ENCODE data around the gene SLC22A17.

The SLC22A17 gene

DNA sequence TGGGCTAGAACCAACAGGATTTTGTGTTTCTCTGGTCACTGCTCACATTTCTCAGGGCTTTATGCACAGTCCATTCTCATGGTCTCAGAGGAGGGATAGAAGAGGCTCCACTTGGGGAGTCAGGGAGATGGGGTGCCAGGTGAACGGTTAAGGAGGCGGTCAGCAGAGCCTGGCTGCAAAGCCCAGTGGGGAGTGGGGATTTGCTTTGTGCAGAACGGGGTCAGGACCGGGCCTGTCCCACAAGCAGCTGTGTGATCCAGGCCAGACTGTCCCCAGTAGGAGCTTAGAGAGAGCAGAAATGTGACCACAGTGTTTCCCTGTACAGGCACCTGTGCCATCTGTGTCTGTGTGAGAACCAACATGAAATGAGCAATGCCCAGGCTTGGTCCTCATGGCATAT is 28.3 kb upstream of the SLC22A17 start:
- DNase-seq: no peak

DNA sequence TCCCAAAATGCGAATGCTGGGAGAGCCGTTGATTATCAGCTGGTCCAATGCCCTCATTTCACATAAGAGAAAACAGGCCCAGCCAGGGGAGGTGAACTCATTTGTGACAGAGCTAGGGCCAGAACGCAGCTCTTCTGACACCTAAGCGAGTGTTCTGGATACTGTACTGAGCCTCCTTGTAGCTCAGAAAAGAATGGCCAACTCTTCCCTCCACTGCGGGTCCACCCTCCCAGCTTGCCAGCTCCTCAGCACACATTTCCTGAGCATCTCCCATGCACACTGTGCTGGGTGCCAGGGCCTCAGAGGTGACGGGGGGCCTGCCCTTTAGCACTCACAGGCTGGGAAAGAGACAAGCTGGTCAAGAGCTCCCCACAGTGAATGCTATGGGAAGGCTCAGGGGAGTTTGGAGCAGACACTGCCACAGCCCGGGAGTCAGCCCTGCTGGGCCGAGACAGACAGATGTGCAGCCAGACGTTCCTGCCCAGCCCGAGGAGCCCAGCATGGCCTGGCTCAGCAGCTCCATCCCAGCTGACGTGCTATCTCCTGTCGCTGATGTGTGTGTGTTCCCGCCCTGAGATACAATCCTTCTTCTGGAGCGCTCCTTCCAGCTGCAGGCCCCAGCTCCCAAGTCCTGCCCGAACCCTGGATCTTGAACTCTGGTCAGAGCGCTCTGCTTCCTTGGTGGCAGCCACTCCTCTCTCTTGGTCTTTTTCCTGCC is 27.7 kb upstream of the SLC22A17 start:
- no peak for DNase-seq

DNA sequence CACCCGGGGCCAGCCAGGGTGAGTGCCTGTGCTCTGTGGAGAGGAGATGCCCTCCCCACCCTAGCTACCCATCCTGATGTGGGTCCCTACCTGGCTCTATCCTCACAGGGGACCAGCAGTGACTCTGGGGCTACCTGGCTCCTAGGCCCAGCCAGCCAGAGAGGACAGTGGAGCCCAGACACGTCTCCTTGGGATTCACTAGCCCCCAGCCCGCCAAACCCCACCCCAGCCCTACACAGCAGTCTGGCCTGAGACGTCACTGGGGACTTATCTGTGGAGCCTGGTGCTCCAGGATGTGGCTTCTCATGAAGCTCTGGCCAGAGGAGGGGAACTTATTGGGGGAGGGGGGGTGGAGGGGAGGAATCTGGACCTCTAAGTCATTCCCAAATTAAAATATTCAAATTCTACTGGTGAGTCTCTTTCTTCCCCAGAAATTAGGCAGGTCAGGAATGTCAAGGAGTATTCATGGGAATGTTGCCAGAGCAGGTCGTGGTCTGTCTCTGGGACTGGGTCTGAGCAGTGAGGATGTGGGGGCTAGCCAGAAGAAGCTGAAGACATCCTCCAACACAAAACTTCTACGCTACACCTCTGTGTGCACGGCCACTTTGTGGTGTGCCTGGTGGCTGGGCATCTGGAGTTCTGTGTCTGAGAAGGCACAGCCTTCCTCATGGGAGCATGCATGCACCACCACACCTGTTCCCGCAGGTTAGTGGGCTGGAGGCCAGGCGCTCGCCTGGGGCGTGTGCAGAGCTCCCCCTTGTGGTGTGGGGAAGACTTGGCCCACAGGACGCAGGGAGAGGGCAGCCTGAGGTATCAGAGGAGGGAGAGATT is 26.9 kb upstream of the SLC22A17 start:
- peak; percentile 62 for DNase-seq

DNA sequence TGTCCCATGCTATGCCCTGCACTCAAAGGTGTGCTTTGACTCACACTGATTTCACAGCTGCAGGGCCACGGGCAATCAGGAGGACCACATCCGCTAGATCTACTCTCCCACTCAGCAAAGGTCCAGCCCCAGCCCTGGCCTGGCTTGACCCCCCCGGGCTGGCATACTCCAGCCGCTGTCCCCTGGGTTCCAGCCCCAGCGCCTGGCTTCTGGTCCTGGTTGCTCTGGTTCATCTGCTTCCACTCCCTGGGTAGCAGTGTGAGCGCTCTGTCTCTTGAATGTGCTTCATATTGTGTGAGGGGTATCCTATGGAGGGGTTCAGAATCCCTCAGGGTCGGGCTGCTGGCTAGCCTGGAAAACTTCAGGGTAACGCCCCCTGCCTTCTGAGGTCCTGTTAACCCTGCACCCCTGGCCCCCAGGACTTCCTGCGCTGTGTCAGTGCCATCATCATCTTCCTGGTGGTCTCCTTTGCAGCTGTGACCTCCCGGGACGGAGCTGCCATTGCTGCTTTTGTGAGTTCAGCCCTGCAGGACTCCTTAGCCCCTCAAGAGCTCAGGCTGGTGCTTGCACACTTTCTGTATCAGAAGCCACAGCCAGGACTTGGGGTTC is 26.0 kb upstream of the SLC22A17 start:
- no peak for DNase-seq

DNA sequence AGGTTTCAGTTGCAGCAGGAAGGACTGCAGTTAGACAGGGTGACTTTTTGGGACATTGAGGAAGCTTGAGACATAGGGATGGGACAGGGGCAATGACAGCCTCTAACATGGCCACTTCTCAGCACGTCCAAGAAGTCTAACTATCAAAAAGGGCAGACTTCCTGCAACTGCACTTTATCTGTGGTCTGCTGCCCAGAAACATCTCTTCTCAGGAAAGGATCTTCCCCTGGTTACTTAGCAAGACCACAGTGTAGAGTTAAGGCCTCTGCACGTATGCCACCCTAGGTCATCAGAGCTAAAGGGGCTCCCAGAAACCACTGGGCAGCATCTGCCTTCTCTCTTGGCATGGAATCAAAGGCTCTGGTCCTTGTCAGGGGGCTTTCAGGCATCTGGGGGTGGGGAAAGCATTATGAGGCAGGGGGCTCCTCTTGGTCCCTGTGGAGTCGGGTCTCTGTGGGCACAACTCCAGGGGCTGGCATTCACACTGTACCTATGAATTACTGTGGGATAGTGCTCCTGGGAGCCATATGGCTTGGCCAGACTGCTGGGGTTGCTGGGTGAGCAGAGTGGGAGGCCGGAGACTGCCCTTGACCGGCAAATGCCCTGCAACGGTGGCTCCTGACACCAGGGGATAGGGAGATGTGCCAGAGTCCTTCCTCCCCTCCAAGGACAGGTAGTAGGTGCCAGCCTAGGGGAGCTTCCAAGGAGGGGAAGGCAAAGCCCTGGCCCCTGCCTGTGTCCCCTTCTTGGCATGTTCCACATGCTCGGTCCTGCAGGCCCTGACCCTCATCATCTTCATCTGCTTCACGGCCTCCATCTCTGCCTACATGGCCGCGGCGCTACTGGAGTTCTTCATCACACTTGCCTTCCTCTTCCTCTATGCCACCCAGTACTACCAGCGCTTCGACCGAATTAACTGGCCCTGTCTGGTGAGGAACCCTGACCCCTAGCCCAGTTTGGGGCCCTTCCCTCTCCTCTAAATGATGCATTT is 25.2 kb upstream of the SLC22A17 start:
- DNase-seq: no peak

DNA sequence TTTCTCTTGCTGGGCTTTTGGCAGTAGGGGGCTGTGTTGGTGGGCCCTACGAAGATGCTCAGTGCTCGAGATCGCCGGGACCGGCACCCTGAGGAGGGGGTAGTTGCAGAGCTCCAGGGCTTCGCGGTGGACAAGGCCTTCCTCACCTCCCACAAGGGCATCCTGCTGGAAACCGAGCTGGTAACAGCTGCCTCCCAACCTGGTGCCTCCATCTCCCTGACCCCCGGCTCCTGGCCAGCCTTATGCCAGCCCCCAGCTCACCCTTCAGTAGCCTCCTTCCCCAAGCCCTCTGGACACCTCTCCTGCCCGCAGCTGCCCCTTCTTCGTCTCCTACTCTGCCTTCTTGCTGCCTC is 24.5 kb upstream of the SLC22A17 start:
- DNase-seq: no peak

DNA sequence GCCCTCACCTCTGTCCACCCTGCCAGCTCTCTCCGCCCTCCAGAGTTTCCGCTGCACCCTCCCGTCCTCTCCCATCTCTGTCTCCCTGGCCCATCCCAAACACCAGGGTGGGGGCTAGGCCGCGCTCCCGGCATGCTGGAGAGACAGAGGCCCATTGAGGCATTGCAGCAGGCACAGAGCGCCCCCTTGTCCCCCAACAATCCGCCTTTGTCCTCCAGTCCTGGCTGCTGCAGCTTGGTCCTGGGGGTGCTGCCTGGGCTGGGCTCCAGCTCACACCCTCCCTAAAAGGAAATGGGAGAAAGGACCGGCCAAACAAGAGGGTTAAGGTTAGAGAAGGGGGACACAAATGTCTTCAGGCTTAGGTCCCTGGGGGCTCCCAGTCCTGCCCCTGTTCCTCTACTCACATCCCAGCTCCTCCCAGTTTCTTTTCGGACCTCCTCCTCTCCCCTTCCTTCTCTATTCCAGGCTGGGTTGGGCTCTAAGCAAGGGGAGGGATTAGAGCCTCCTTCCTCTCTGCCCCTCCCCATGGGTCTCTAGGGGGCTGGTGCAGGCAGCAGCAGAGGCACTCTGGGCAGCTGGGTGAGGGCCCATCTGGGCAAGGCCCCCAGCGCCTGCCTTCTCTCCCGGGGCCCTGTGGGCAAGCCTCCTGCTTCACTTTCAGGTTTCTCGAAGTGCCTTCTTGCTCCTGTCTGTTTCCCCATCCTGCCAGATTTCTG is 24.0 kb upstream of the SLC22A17 start, which contains the start of gene CMTM5:
Gene CMTM5, plus strand, starts transcription at position 565 of the 716 bp plus-strand sequence. CDS start 206 bp downstream, outside the sequence.
- DNase-seq: no peak

DNA sequence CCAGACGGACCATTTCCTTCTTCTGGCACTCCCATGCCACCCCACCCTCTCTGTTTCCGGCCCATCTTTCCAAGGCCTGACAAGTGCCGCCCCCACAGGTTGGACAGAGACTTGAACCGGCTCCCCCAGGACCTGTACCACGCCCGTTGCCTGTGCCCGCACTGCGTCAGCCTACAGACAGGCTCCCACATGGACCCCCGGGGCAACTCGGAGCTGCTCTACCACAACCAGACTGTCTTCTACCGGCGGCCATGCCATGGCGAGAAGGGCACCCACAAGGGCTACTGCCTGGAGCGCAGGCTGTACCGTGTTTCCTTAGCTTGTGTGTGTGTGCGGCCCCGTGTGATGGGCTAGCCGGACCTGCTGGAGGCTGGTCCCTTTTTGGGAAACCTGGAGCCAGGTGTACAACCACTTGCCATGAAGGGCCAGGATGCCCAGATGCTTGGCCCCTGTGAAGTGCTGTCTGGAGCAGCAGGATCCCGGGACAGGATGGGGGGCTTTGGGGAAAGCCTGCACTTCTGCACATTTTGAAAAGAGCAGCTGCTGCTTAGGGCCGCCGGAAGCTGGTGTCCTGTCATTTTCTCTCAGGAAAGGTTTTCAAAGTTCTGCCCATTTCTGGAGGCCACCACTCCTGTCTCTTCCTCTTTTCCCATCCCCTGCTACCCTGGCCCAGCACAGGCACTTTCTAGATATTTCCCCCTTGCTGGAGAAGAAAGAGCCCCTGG is 23.0 kb upstream of the SLC22A17 start:
- DNase-seq: no peak

DNA sequence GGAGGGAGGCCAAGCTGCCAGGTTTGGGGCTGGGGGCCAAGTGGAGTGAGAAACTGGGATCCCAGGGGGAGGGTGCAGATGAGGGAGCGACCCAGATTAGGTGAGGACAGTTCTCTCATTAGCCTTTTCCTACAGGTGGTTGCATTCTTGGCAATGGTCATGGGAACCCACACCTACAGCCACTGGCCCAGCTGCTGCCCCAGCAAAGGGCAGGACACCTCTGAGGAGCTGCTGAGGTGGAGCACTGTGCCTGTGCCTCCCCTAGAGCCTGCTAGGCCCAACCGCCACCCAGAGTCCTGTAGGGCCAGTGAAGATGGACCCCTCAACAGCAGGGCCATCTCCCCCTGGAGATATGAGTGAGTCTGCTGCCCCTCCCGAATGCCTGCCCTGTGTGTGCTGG is 20.4 kb upstream of the SLC22A17 start:
- no peak for DNase-seq

DNA sequence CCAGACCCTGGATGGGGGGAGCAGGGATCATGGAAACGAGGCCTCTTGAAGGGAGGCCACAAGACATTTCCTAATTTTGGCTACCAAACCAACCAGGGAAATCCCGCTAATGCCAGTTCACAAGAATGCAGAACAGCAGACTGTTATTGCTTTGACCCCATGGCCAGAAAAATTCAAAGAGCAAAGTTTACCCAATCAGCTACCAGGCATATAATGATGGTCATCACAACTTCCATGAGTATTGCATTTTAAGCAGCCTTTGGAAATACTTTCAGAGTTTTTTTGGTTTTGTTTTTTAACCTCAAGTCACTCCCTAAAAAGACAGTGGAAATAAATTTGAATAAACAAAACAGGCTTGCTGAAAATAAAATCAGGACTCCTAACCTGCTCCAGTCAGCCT is 19.8 kb upstream of the SLC22A17 start, which contains the start of gene IL25:
Gene IL25, plus strand, starts transcription at position 301 of the 400 bp plus-strand sequence.
- DNase-seq: no peak

DNA sequence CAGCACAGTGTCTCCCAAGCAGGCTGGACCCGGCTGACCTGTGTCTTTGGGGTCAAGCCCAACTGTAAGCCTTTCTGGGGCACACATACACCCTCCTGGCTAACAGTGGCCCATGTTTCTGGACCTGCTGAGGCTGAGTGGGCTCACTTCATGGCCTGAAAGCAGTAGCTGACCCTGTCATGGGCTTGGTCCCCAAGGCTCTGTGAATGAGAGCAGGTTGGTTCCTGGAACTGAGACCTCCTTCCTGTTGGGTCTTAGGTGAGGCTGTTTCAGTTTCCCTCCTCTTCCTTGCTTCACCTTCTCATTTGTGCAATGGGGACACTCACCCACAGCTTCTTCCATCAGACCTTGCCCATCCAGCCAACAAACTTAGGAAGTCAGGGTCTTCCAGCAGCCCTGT is 19.2 kb upstream of the SLC22A17 start:
- no peak for DNase-seq

DNA sequence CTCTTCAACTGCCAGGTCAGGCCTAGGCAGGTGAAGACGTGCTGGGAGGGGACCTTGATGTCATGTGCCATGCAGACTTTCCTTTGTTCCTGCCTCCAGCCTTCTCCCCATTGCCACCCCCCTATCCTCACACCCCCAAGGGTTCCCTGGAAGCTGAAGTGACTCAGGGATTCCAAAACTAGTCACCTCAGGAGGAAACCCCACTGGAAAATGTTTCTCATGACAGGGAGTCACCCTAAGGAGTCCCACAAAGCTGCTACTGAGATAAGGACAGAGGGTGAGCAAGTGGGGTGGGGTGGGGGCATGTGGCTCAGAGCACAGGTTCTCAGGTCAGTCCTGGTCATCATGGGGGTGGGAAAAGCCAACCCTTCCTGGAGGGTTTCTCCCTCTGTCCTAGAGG is 17.5 kb upstream of the SLC22A17 start:
- no peak for DNase-seq

DNA sequence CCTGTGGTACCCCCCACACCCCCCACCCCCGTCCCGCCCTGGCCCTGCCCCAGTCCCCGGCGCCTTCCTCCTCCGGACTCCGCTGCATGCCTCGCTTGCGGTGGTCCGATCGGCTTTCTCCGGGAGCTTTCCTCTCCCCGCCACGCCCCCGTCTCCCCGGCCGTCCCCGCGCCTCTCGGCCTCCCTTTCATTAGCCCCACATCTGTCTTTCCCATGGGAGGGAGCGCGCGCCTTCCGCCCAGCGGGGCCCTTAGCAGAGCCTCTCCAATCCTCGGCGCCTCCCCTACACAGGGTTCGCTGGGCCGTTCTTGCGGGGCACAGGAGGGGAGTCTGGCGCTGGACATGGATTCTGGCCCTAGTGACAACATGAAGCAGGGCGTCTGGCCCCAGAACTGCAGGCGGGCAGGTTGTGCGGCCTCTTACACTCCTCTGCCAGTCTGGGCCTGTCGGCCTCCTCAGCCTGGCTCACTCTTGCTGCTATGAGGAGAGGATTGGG is 13.8 kb upstream of the SLC22A17 start:
- DNase-seq: no peak

DNA sequence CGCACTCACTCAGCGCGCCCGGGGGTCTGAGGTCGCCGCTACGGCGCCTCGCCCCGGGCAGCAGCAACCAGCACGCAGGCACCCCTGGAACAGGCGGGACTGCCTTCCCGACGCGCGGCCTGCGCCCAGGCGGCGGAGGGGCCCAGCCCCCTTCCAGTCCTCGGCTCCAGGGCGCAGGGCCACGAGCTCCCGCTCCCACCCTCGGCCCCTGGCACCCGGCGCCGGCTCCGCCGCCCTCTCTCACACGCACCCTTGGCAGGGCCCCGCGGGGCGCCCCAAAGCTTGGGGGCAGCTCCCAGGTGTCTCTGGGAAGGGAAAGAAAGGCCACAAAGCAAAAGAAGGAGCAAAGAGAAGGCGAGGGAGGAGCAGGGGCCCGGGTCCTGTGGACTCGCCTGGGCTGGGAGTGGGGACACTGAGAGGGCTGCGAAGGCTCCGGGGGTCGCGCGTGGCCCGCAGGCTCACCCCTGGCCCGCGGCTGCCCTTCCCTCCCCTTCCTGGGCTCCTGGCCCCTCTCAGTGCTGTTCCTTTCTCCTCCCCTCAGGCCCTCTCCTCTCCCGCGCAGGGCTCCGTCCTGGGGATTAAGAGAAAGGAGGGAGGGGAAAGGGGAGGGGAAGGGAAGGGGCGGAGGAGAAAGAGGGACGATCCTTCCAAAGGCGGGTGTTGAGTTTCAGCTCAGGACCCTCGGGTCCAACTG is 13.2 kb upstream of the SLC22A17 start:
- no peak for DNase-seq

DNA sequence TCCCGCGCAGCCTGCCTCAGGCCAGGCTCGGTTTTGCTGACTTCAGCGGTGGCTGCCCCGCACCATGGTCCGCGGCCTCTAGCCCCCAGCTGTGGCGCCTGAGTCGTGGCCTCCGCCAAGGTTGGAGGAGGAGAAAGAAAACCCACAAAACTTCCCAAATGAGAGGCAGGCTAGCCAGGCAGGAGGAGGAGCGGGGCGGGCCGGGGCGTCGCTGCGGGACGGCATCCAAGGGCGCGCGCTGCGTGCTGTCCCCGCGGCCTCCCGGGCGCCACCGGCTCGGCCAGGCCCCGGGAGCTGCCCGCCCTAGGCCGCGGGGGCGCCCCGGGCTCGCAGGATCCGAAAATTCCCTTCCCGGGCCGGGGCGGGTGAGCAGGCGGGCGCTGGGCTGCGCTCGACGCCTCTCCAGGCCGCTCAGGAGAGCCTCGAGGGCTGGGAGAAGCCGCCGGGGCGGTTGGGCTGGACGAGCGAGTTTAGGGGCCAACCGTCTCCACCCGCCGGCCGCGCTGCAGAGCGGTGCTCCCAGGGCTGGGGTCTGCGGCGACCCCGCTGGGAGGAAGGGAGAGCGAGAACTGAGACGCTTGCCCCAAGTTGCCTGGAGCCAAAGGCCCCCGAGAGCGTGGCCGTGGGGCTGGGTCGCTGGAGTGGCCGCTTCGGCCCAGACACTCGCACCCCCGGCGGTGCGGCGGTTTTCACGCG is 12.5 kb upstream of the SLC22A17 start, which contains the start of gene EFS:
Gene EFS, minus strand, starts transcription at position 137 of the 696 bp plus-strand sequence. CDS start 147 bp downstream, outside the sequence.
- no peak for DNase-seq

DNA sequence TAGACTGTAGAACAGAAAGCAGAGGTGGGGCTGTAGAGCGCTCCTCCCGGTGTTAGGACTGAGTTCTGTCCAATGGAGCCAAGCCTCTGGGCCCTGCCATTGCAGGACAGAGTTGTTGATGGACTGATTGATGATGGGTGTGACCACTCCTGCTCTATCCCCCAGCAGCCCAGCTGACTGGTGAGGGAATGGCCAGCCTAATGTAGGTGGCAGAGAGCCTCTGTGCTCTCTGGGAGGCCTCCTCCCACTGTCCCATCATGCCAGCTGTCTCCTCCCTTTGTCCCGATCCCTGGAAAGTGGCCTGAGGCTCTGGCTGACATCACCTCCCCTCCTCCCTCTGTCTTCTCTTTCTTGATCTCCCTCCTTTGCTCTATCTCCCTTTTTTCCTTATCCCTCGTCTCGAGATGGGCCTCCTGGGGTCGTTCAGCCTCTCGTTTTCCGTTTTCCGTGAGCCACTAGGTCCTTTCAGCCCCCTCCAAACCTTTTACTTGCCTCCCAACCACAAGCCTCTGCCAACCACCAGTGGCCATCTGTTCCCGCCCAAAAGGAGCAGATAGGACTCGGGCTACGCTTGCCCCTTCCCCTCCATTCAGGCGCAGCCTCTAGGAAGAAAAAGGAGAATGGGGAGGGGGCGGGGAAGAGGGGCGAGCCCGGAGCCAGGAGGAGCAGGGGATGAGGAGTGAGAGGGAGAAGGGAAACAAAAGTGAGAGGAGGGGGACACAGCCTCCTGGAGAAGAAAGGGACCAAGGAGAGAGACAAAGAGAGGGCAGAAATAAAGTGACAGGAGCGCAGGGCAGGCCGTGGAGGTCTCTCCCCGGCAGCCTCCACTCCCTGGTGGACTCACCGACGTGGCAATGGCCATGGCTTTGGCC is 11.7 kb upstream of the SLC22A17 start:
- no peak for DNase-seq

DNA sequence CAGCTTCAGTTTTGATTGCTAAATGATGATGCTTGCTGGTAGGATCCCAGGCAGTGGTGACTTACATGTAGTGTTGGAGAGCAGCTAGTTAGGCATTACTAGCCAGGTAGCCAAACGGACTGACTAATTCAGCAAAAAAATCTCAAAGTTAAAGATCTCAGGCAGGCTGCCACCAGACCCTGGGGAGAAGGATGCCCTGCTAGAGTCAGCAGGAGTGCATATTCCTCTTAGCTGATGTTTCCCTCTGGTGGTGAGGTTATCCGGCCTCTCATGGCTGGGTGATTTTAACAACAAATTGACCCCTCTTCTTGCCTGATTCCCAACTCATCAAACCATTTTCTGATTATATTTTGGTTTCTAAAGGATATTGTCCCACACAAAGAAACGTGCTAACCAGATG is 9.5 kb upstream of the SLC22A17 start:
- DNase-seq: no peak

DNA sequence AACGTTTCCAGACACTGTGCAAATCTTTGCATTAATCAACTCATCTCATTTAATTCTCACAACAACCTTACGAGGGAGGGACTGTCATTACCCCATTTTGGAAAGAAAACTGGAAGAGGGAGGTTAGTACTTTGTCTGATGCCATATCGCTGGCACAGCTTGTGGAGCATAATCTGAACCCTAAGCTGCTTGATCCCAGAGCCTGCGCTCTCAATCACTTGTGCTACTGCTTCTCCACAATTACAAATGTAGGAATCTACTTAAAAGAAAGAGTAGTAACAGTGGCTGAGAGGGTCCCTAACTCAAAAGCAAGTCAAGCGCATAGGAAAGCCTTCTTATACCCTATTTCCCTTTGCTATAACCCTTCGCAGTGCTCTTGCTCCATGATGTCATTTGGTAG is 9.1 kb upstream of the SLC22A17 start:
- DNase-seq: no peak

DNA sequence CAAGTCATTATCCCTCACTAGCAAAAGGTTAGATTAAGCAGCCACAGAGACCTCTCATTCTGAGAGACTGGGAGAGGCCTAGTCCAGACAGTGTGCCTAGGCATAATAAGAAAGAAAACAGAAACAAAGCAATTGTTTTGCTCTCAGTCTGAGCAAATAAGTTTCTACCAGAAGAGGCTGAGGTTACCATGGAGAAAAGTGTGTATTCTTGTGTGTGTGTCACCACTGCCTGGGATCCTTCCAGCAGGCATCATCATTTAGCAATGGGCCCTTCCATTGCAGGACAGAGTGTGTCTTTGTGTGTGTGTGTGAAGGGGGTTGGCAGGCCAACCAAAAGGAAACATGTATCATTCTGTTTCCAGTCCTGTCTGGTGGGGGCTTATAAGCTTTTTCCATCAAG is 8.6 kb upstream of the SLC22A17 start:
- DNase-seq: no peak
